Tibial nerve (tissue), 4 donors: ENCODE measurements around the gene SPINK1.

Experiments used
- CTCF ChIP-seq, 5 experiments: fragments of 200-600 bp in 3 of 5; fragments of 450-650 bp in 2 of 5; sonication (generic) in 3 of 5; IDR thresholded peaks; one replicate each; pipeline ENCODE4 v1.5.1; 2016 to 2019; ENCODE audit warnings: antibody characterized with exemption in 5 of 5, mild to moderate bottlenecking in 3 of 5, moderate library complexity in 2 of 5
- EP300 ChIP-seq, 2 donors: sonication (generic); formaldehyde crosslinking; IDR thresholded peaks; one replicate each; pipeline ENCODE4 v1.6.1; 2017; ENCODE audit warnings: antibody characterized with exemption in 2 of 2, mild to moderate bottlenecking in 1 of 2
- POLR2A ChIP-seq, 2 donors: fragments of 450-650 bp; IDR thresholded peaks; one replicate each; pipeline ENCODE4 v1.6.1; 2017; ENCODE audit warnings: antibody characterized with exemption in 2 of 2, mild to moderate bottlenecking in 2 of 2, moderate library complexity in 2 of 2

DNA sequence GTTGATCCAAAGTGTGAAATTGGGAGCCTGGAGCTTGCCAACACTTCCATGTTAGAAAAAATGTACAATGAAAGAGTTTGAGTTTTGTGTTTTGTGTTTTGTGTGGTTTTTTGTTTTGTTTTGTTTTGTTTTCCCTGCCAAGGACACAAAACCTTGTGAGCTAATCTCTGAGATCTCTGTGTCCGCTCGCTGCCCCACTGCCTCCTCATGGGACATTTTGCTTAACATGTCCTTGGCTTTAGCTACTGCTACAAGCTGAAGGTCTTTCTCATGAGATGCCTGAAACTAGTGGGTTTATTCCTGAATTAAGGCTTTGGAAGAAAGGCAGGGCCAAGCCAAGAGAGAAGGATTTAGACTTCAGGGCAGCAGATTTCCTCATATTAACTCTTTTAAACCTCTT, 41.7 kb downstream of the SPINK1 start:
- no peak for TF ChIP-seq POLR2A (IDR thresholded peaks at IDR 0.05)
- TF ChIP-seq CTCF (IDR thresholded peaks at IDR 0.05), result no peak
- TF ChIP-seq EP300 (IDR thresholded peaks at IDR 0.05), result no peak
